IMR-90 (cell line): ENCODE data around the gene TLX1. TPM values are rescaled to one million over a fixed set of nuclear protein-coding genes. Genes with fewer than 3 reads are reported as not detected.

Experiments
- ATAC-seq: fragments of 200-7000 bp; cut with Tn5 transposase; 2 replicates; pipeline ENCODE4 v1.9.1; 2020; ENCODE audit warnings: low read depth, mild to moderate bottlenecking, moderate library complexity
- BruUV-seq: library from RNA; stranded (reverse); fragments of 400-500 nt; replicated peaks from 2 replicates; lab custom pipeline; 2021; lab: Mats Ljungman, UMichigan
- CTCF ChIA-PET: fragments of 300-600 bp; formaldehyde crosslinking; extraction: SDS; loops from one replicate; lab custom pipeline; 2021; ENCODE audit warnings: antibody characterized with exemption; lab: Yijun Ruan, JAX
- POLR2A ChIA-PET: fragments of 300-600 bp; sonication (Branson Sonifier 250); formaldehyde crosslinking; loops from one replicate; lab custom pipeline; 2022; ENCODE audit warnings: antibody characterized with exemption; ENCODE audit not compliant: unreplicated experiment; lab: Charles Lee
- DNase-seq: peaks from one replicate; pipeline ENCODE4 v3.0.0; 2013
- H2AFZ ChIP-seq: replicated peaks from 2 replicates; pipeline ENCODE3; 2013; ENCODE audit warnings: low read length, mild to moderate bottlenecking; ENCODE audit not compliant: poor library complexity
- H2AK5ac ChIP-seq: 2 replicates; pipeline ENCODE4 v1.6.1; 2013; ENCODE audit warnings: low read depth, low read length, inconsistent platforms
- H2AK9ac ChIP-seq: replicated peaks from 2 replicates; pipeline ENCODE3; 2013; ENCODE audit warnings: mild to moderate bottlenecking, low read depth, low read length, moderate library complexity; ENCODE audit not compliant: poor library complexity
- H2BK120ac ChIP-seq: 2 replicates; pipeline ENCODE4 v1.6.1; 2013; ENCODE audit warnings: low read depth, low read length, inconsistent platforms
- H2BK15ac ChIP-seq: 3 replicates; pipeline ENCODE4 v1.6.1; 2013; ENCODE audit warnings: low read depth, low read length, inconsistent platforms
- H2BK20ac ChIP-seq: 2 replicates; pipeline ENCODE4 v1.6.1; 2013; ENCODE audit warnings: low read depth, mild to moderate bottlenecking, inconsistent platforms, low read length, moderate library complexity
- H2BK5ac ChIP-seq: 2 replicates; pipeline ENCODE4 v1.6.1; 2013; ENCODE audit warnings: mild to moderate bottlenecking, low read depth, low read length, inconsistent platforms; ENCODE audit not compliant: poor library complexity, severe bottlenecking
- H3K14ac ChIP-seq: replicated peaks from 2 replicates; pipeline ENCODE4 v1.6.1; 2013; ENCODE audit warnings: low read depth, low read length, inconsistent platforms
- H3K18ac ChIP-seq: 2 replicates; pipeline ENCODE4 v1.6.1; 2013; ENCODE audit warnings: low read depth, low read length, control low read depth
- H3K23ac ChIP-seq: 2 replicates; pipeline ENCODE4 v1.6.1; 2013; ENCODE audit warnings: low read depth, low read length, inconsistent platforms
- H3K27ac ChIP-seq: 2 replicates; pipeline ENCODE4 v1.5.1; 2013; ENCODE audit warnings: mild to moderate bottlenecking, control low read depth, low read length; ENCODE audit not compliant: insufficient read depth
- H3K27me3 ChIP-seq: 2 replicates; pipeline ENCODE4 v1.6.1; 2013; ENCODE audit warnings: low read length; ENCODE audit not compliant: control insufficient read depth, insufficient read depth
- H3K36me3 ChIP-seq: 2 replicates; pipeline ENCODE4 v1.6.1; 2013; ENCODE audit warnings: low read length, mixed read lengths; ENCODE audit not compliant: control insufficient read depth, insufficient read depth
- H3K4ac ChIP-seq: 2 replicates; pipeline ENCODE4 v1.6.1; 2013; ENCODE audit warnings: low read depth, low read length, inconsistent platforms
- H3K4me1 ChIP-seq: 2 replicates; pipeline ENCODE4 v1.6.1; 2013; ENCODE audit warnings: low read length, mixed read lengths; ENCODE audit not compliant: control insufficient read depth, insufficient read depth
- H3K4me2 ChIP-seq: 2 replicates; pipeline ENCODE4 v1.6.1; 2013; ENCODE audit warnings: low read depth, mild to moderate bottlenecking, control low read depth, low read length, moderate library complexity
- H3K4me3 ChIP-seq: 2 replicates; pipeline ENCODE4 v1.5.1; 2013; ENCODE audit warnings: low read depth, mild to moderate bottlenecking, control low read depth, low read length, moderate library complexity; ENCODE audit not compliant: insufficient read depth
- H3K56ac ChIP-seq: 2 replicates; pipeline ENCODE4 v1.6.1; 2013; ENCODE audit warnings: low read length, inconsistent platforms; ENCODE audit not compliant: insufficient read depth; ENCODE audit errors: extremely low read depth
- H3K79me1 ChIP-seq, 2 experiments: 2 replicates each; pipeline ENCODE4 v1.6.1; 2013; ENCODE audit warnings: low read length in 2 of 2, inconsistent platforms in 1 of 2, low read depth in 1 of 2
- H3K9ac ChIP-seq: 2 replicates; pipeline ENCODE4 v1.6.1; 2013; ENCODE audit warnings: low read depth, low read length, control low read depth
- H3K9me1 ChIP-seq: 2 replicates; pipeline ENCODE4 v1.6.1; 2013; ENCODE audit warnings: low read length, inconsistent platforms; ENCODE audit not compliant: insufficient read depth
- H3K9me3 ChIP-seq: 2 replicates; pipeline ENCODE4 v1.6.1; 2013; ENCODE audit warnings: low read length; ENCODE audit not compliant: control insufficient read depth, insufficient read depth
- H4K20me1 ChIP-seq: 2 replicates; pipeline ENCODE4 v1.6.1; 2013; ENCODE audit warnings: low read length, inconsistent platforms; ENCODE audit not compliant: insufficient read depth
- H4K5ac ChIP-seq: 2 replicates; pipeline ENCODE4 v1.6.1; 2013; ENCODE audit warnings: mild to moderate bottlenecking, low read depth, low read length, control low read depth
- H4K8ac ChIP-seq, 2 experiments: 2 replicates each; pipeline ENCODE4 v1.6.1; 2013; ENCODE audit warnings: low read depth in 2 of 2, low read length in 2 of 2, control low read depth in 1 of 2, inconsistent platforms in 1 of 2
- H4K91ac ChIP-seq: 2 replicates; pipeline ENCODE4 v1.6.1; 2013; ENCODE audit warnings: low read depth, low read length, inconsistent platforms; ENCODE audit not compliant: insufficient read depth
- CEBPB ChIP-seq: IDR thresholded peaks from 2 replicates; pipeline ENCODE4 v1.6.1; 2012; ENCODE audit warnings: low read depth, low read length, improper control_type of control experiment
- CHD1 ChIP-seq: IDR thresholded peaks from 2 replicates; pipeline ENCODE4 v1.6.1; 2012; ENCODE audit warnings: low read depth, low read length, improper control_type of control experiment
- CTCF ChIP-seq: conservative IDR thresholded peaks from 2 replicates; pipeline ENCODE4 v1.5.1; 2012; ENCODE audit warnings: mild to moderate bottlenecking, low read depth, low read length, improper control_type of control experiment
- FOS ChIP-seq: fragments of 150-350 bp; IDR thresholded peaks from 2 replicates; pipeline ENCODE4 v1.6.1; 2016; ENCODE audit warnings: low read depth, low read length
- MAFK ChIP-seq: IDR thresholded peaks from 2 replicates; pipeline ENCODE4 v1.6.1; 2012; ENCODE audit warnings: low read depth, low read length, improper control_type of control experiment
- MAZ ChIP-seq: IDR thresholded peaks from 2 replicates; pipeline ENCODE4 v1.6.1; 2012; ENCODE audit warnings: low read depth, mild to moderate bottlenecking, low read length, improper control_type of control experiment, moderate library complexity, borderline replicate concordance
- MXI1 ChIP-seq: IDR thresholded peaks from 2 replicates; pipeline ENCODE4 v1.6.1; 2012; ENCODE audit warnings: low read depth, mild to moderate bottlenecking, low read length, moderate library complexity, borderline replicate concordance
- POLR2A ChIP-seq: IDR thresholded peaks from 2 replicates; pipeline ENCODE4 v1.6.1; 2012; ENCODE audit warnings: mild to moderate bottlenecking, low read depth, low read length
- RCOR1 ChIP-seq: IDR thresholded peaks from 2 replicates; pipeline ENCODE4 v1.6.1; 2012; ENCODE audit warnings: mild to moderate bottlenecking, low read length, improper control_type of control experiment; ENCODE audit not compliant: insufficient replicate concordance
- RFX5 ChIP-seq: IDR thresholded peaks from 2 replicates; pipeline ENCODE4 v1.8.0; 2012; ENCODE audit warnings: low read depth, mild to moderate bottlenecking, low read length, moderate library complexity
- SMC3 ChIP-seq: fragments of 150-350 bp; IDR thresholded peaks from 2 replicates; pipeline ENCODE4 v1.6.1; 2016; ENCODE audit warnings: low read depth, mild to moderate bottlenecking, antibody characterized with exemption, low read length, moderate library complexity
- WGBS, 2 experiments: methylation state at CpG; one replicate each; pipeline versions ENCODE4 v1.1.5 to v1.1.7; 2013; ENCODE audit warnings: missing lambda C conversion rate in 2 of 2; ENCODE audit not compliant: insufficient read length in 1 of 2; ENCODE audit errors: extremely low coverage in 2 of 2; 5-methylcytosine and 5-hydroxymethylcytosine counted together
- dilution Hi-C: fragments of 300-500 bp; cut with HindIII; formaldehyde crosslinking; loops from one replicate; pipeline ENCODE4 v1.14.3; 2018; ENCODE audit warnings: low sequenced_read_pairs; ENCODE audit not compliant: unreplicated experiment
- in situ Hi-C: fragments of 300-500 bp; cut with MboI; formaldehyde crosslinking; loops from 3 replicates; pipeline ENCODE4 v1.14.3; 2019; ENCODE audit warnings: low sequenced_read_pairs, inconsistent platforms, mixed read lengths
- intact Hi-C: fragments of 100-400 bp; cut with micrococcal nuclease; formaldehyde crosslinking; loops from 2 replicates; pipeline ENCODE4 v1.10.0; 2022
- polyA plus RNA-seq, 3 experiments: library from polyadenylated mRNA; depleted of rRNA; stranded (reverse); fragments of >200 nt; gene quantifications; 2 replicates each; pipeline ENCODE4 v1.2.3, GENCODE V29; 2012; ENCODE audit warnings: low replicate concordance in 1 of 3
- total RNA-seq: library from RNA; depleted of rRNA; stranded (reverse); fragments of >200 nt; gene quantifications from 2 replicates; pipeline ENCODE4 v1.2.3, GENCODE V29; 2012

TLX1 gene
- total and polyA plus RNA-seq, 2 of the 4 experiments (the other 2 are of a cell fraction), result not detected

- TF ChIP-seq RFX5 (no peak), POLR2A (no peak), SMC3 (no peak), CHD1 (no peak), MAFK (no peak), CEBPB (no peak), MXI1 (no peak), FOS (no peak), CTCF (no peak), MAZ (no peak), RCOR1 (no peak)
- Histone ChIP-seq H4K8ac (no peak overlapping the region), H3K27ac (no peak overlapping the region), H3K9me3 (peaks cover 6% of the 10 kb centered on the region), H2BK20ac (no peak overlapping the region), H3K4me1 (no peaks in the 10 kb centered on the region), H3K9ac (no peak overlapping the region), H2AFZ (no peak overlapping the region), H2BK120ac (no peak overlapping the region), H3K18ac (no peak overlapping the region), H2BK15ac (no peak overlapping the region), H4K91ac (no peak overlapping the region), H4K5ac (no peak overlapping the region), H3K4ac (no peak overlapping the region), H3K4me3 (no peak overlapping the region), H2AK9ac (no peak overlapping the region), H3K23ac (no peak overlapping the region), H3K56ac (no peak overlapping the region), H3K14ac (no peak overlapping the region), H2BK5ac (no peak overlapping the region), H2AK5ac (no peak overlapping the region), H3K36me3 (no peaks in the 10 kb centered on the region), H4K20me1 (no peaks in the 10 kb centered on the region), H3K79me1 (no peaks in the 10 kb centered on the region), H3K9me1 (no peaks in the 10 kb centered on the region), H3K4me2 (no peak overlapping the region), H3K27me3 (peaks cover 26% of the 10 kb centered on the region)
- ChIA-PET POLR2A (no interaction called here), CTCF (no interaction called here)
- ATAC-seq (no peak), DNase-seq (no peak)
- no TSS peak for BruUV-seq
- intact Hi-C loops (no loop called here), in situ Hi-C loops (no loop called here), dilution Hi-C loops (no loop called here)
- no CpG with 5 or more reads among the region's 2 CpGs for WGBS, 2 experiments
These were observed 43.2 kb downstream of the TLX1 start for GRCh38 chr10:101174319-101174718.
